GM12878 (cell line): ENCODE results near the gene RNF44. TPM values are rescaled to one million over a fixed set of nuclear protein-coding genes. Genes with fewer than 3 reads are reported as not detected.

Experiments used
- ATAC-seq: fragments of 200-7000 bp; cut with Tn5 transposase; 3 replicates; pipeline ENCODE4 v1.9.1; 2020; ENCODE audit warnings: mild to moderate bottlenecking, moderate library complexity
- BruUV-seq: library from RNA; stranded (reverse); fragments of 400-500 nt; replicated peaks from 2 replicates; lab custom pipeline; 2021; lab: Mats Ljungman, UMichigan
- CTCF ChIA-PET: fragments of 300-600 bp; sonication (Branson Sonifier 250); formaldehyde crosslinking; extraction: SDS; loops from one replicate; lab custom pipeline; 2021; ENCODE audit warnings: inconsistent platforms; lab: Yijun Ruan, JAX
- POLR2A ChIA-PET: fragments of 350-600 bp; formaldehyde crosslinking; extraction: SDS; loops from one replicate; lab custom pipeline; 2021; ENCODE audit warnings: inconsistent platforms; lab: Charles Lee
- RAD21 ChIA-PET: fragments of 300-600 bp; sonication (Branson Sonifier 250); formaldehyde crosslinking; loops from one replicate; lab custom pipeline; 2023; ENCODE audit warnings: antibody characterized with exemption; ENCODE audit not compliant: unreplicated experiment; lab: Charles Lee
- SMC1A ChIA-PET: fragments of 300-600 bp; sonication (Branson Sonifier 250); formaldehyde crosslinking; loops from one replicate; lab custom pipeline; 2023; ENCODE audit not compliant: unreplicated experiment, uncharacterized antibody; lab: Charles Lee
- DNase-seq: peaks from one replicate; pipeline ENCODE4 v3.0.0-alpha.2; 2011; ENCODE audit warnings: low read depth, low spot score
- FAIRE-seq: peaks from 3 replicates; lab custom pipeline; 2011; peaks lifted over from hg19 to GRCh38; lab: Jason Lieb, UNC
- H2AFZ ChIP-seq: 2 replicates; pipeline ENCODE4 v1.6.0; 2011; ENCODE audit warnings: low read depth, low read length, control low read depth; ENCODE audit not compliant: control insufficient read depth
- H3K27ac ChIP-seq: 2 replicates; pipeline ENCODE4 v1.5.1; 2011; ENCODE audit warnings: control low read depth; ENCODE audit not compliant: control insufficient read depth, insufficient read depth
- H3K27me3 ChIP-seq, 2 experiments: replicated peaks in 1 of 2; 2 replicates each; pipeline versions ENCODE4 v1.6.0 to v1.6.1; 2011; ENCODE audit warnings: low read length in 1 of 2; ENCODE audit not compliant: control insufficient read depth in 2 of 2, insufficient read depth in 2 of 2
- H3K36me3 ChIP-seq, 2 experiments: 2 replicates each; pipeline ENCODE4 v1.5.1; 2011; ENCODE audit warnings: low read length in 1 of 2; ENCODE audit not compliant: control insufficient read depth in 2 of 2, insufficient read depth in 2 of 2
- H3K4me1 ChIP-seq: 2 replicates; pipeline ENCODE4 v1.6.1; 2011; ENCODE audit warnings: mild to moderate bottlenecking, low read length, moderate library complexity, mixed read lengths; ENCODE audit not compliant: control insufficient read depth, insufficient read depth
- H3K4me2 ChIP-seq: 2 replicates; pipeline ENCODE4 v1.6.0; 2011; ENCODE audit warnings: control low read depth; ENCODE audit not compliant: control insufficient read depth, insufficient read depth
- H3K4me3 ChIP-seq: fragments of 200-600 bp; sonication (generic); 2 replicates; pipeline ENCODE4 v1.5.1; 2016
- H3K79me2 ChIP-seq: 2 replicates; pipeline ENCODE4 v1.6.0; 2011; ENCODE audit warnings: low read length; ENCODE audit not compliant: control insufficient read depth, insufficient read depth
- H3K9ac ChIP-seq: 2 replicates; pipeline ENCODE4 v1.8.0; 2011; ENCODE audit warnings: low read length, control low read depth, mixed read lengths; ENCODE audit not compliant: control insufficient read depth, insufficient read depth
- H3K9me3 ChIP-seq: replicated peaks from 3 replicates; pipeline ENCODE4 v1.5.1; 2011; ENCODE audit warnings: mild to moderate bottlenecking, low read length; ENCODE audit not compliant: control insufficient read depth, insufficient read depth
- H4K20me1 ChIP-seq: 2 replicates; pipeline ENCODE4 v1.6.0; 2011; ENCODE audit not compliant: control insufficient read depth, insufficient read depth
- IRF4 ChIP-seq: IDR thresholded peaks from 2 replicates; pipeline ENCODE4 v1.6.1; 2011; ENCODE audit warnings: low read depth, low read length
- NR2C2 ChIP-seq: IDR thresholded peaks from 2 replicates; pipeline ENCODE4 v1.6.1; 2011; ENCODE audit warnings: borderline replicate concordance, low read depth; ENCODE audit not compliant: control insufficient read depth, insufficient read length
- PKNOX1 ChIP-seq: fragments of 450-650 bp; IDR thresholded peaks from 2 replicates; pipeline ENCODE4 v1.6.1; 2016; ENCODE audit warnings: mild to moderate bottlenecking
- RCOR1 ChIP-seq: conservative IDR thresholded peaks from 2 replicates; pipeline ENCODE4 v1.6.1; 2012; ENCODE audit warnings: low read depth, low read length, improper control_type of control experiment
- SIX5 ChIP-seq: IDR thresholded peaks from 2 replicates; pipeline ENCODE4 v1.6.1; 2011; ENCODE audit warnings: mild to moderate bottlenecking, low read depth, low read length, moderate library complexity; ENCODE audit not compliant: severe bottlenecking
- WGBS: methylation state at CpG from one replicate; pipeline ENCODE4 v1.1.6; 2016; ENCODE audit warnings: low lambda C conversion rate; ENCODE audit not compliant: insufficient replicate concordance, insufficient coverage; ENCODE audit errors: missing lambda C conversion rate; 5-methylcytosine and 5-hydroxymethylcytosine counted together
- in situ Hi-C: fragments of 300-500 bp; cut with MboI; formaldehyde crosslinking; loops from 9 replicates; pipeline ENCODE4 v1.14.3; 2018; ENCODE audit warnings: mixed read lengths
- intact Hi-C: fragments of 100-400 bp; cut with micrococcal nuclease; formaldehyde crosslinking; loops from one replicate; pipeline ENCODE4 v1.14.2; 2022; ENCODE audit not compliant: unreplicated experiment
- polyA plus RNA-seq, 11 experiments: library from polyadenylated mRNA; depleted of rRNA in 4 of 11; unstranded in 6 of 11; stranded (reverse) in 5 of 11; fragments of >200 nt; fragmentation: Nextera tagmentation in 4 of 11; fragmentation: Illumina TruSeq in 1 of 11; extraction: Ambion mirVana in 4 of 11; extraction: Trizol in 1 of 11; gene quantifications; 1 replicate in 1 of 11; 2 replicates in 10 of 11; pipeline versions ENCODE4 v1.2.1 to v1.2.3, GENCODE V29; 2011 to 2016; ENCODE audit warnings: inconsistent platforms in 2 of 11, missing spikeins in 2 of 11, low read depth in 1 of 11
- total RNA-seq, 4 experiments: library from RNA; depleted of rRNA in 3 of 4; stranded (reverse); fragments of >200 nt in 3 of 4; fragmentation: Illumina TruSeq in 1 of 4; extraction: Trizol in 1 of 4; gene quantifications; 2 replicates each; pipeline versions ENCODE4 v1.2.1 to v1.2.3, GENCODE V29; 2013 to 2021
- TF ChIP-seq, protein P1 (sequence below): fragments of 450-650 bp; IDR thresholded peaks from 2 replicates; pipeline ENCODE4 v1.6.1; 2017; ENCODE audit warnings: borderline replicate concordance

Gene RNF44
- total and polyA plus RNA-seq, 10 of the 15 experiments (the other 5 are each of a cell fraction or from before 2014, with no cell fraction given), result 1.7 to 51.9 (median 7.9) TPM

DNA sequence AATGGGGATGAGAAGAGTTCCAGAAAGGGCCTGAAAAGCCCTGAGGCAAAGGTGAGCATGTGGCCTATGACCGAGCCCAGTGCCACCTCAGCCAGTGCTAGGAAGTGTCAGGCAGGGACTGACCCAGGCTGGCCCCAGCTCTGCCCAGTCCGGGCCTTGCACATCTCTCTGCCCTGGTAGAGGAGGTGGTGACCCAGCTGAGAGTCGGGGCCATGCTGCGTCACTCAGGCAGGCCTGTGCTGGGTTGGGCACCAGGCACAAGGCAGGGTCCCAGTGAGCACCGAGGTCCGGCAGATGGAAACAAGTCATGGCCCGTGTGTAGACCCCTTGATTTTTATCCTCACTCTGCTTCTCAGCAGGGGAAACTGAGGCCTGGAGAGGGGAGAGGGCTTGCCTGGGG lies 12.7 kb upstream of the RNF44 start (continued):
- TF ChIP-seq PKNOX1 (no peak), RCOR1 (no peak), SIX5 (no peak)
- TF ChIP-seq, all 136 proteins: peak for 0

DNA sequence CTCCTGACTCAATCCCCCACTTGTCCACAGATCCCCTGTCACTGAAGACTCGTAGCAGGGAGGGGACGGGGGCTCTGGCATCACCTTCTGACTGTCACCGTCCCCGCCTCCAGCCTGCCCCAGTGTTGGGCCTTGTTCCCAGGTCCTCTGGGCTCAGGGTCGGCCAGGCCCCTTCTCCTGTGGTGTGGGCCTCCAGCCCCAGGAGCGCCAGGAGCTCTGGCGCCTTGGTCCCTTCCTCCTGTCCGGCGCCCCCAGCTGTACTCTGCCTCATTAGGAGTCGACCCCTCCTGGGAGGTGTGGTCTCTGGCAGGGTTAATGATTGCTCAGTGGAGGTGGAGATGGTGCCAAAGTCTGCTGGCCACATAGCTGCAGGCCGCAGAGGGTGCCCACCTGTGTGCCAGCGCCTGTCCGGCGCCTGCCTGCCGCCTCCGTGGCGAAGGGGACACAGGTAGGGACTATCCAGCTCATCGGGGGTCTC lies 11.8 kb upstream of the RNF44 start, which contains the start of gene CDHR2:
Gene CDHR2, plus strand, starts transcription at position 376 of the 478 bp plus-strand sequence. CDS start 16,011 bp downstream, outside the sequence.
- H3K79me2 ChIP-seq, result no peaks in the 10 kb centered on the region
- no peak for FAIRE-seq
- no peak for ATAC-seq
- TF ChIP-seq IRF4 (no peak), NR2C2 (no peak)
- TF ChIP-seq, protein P1, sequence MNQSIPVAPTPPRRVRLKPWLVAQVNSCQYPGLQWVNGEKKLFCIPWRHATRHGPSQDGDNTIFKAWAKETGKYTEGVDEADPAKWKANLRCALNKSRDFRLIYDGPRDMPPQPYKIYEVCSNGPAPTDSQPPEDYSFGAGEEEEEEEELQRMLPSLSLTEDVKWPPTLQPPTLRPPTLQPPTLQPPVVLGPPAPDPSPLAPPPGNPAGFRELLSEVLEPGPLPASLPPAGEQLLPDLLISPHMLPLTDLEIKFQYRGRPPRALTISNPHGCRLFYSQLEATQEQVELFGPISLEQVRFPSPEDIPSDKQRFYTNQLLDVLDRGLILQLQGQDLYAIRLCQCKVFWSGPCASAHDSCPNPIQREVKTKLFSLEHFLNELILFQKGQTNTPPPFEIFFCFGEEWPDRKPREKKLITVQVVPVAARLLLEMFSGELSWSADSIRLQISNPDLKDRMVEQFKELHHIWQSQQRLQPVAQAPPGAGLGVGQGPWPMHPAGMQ, result no peak
- no peaks in the 10 kb centered on the region for H3K36me3 ChIP-seq
- DNase-seq, result no peak
- BruUV-seq, result no TSS peak
- H3K4me1 ChIP-seq, result peaks cover 6% of the 10 kb centered on the region; the same call in 1 of the 2 replicates
- SMC1A ChIA-PET, result no interaction called here
- peaks cover 0 to 2% of the 10 kb centered on the region in 2 experiments; a peak in 2 of 4 replicates for H3K27me3 ChIP-seq
- RAD21 ChIA-PET, result no interaction called here
- H2AFZ ChIP-seq, result no peak within 1 kb of the TSS
- intact Hi-C loops, result no loop called here
- 73% methylated on average over 18 of the region's 18 CpGs for WGBS
- POLR2A ChIA-PET, result no interaction called here
- H4K20me1 ChIP-seq, result no peaks in the 10 kb centered on the region
- H3K9me3 ChIP-seq, result no peaks in the 10 kb centered on the region
- CTCF ChIA-PET, result interaction anchor here (1.1 kb wide), 1 partner anchor 112 kb away, joined by 4 read pairs; no protein-coding TSS in a partner anchor
- H3K4me2 ChIP-seq, result no peak within 1 kb of the TSS
- no peak within 1 kb of the TSS for H3K4me3 ChIP-seq
- H3K27ac ChIP-seq, result no peak within 1 kb of the TSS
- in situ Hi-C loops, result no loop called here
- no peak within 1 kb of the TSS for H3K9ac ChIP-seq
